Mesendoderm (in vitro differentiated cells): ENCODE data around the gene ALPP.

ENCODE experiments used
- DNase-seq: peaks from one replicate; pipeline ENCODE4 v3.0.0; 2013
- H2AK5ac ChIP-seq: 2 replicates; pipeline ENCODE4 v1.6.1; 2013; ENCODE audit warnings: low read length, inconsistent platforms
- H2BK120ac ChIP-seq: 2 replicates; pipeline ENCODE4 v1.6.1; 2013; ENCODE audit warnings: low read depth, mild to moderate bottlenecking, low read length, moderate library complexity, mixed read lengths
- H2BK15ac ChIP-seq: replicated peaks from 2 replicates; pipeline ENCODE4 v1.6.1; 2013; ENCODE audit warnings: low read depth, mild to moderate bottlenecking, moderate library complexity
- H2BK5ac ChIP-seq: 2 replicates; pipeline ENCODE4 v1.6.1; 2013; ENCODE audit warnings: low read length, inconsistent platforms
- H3K18ac ChIP-seq: 2 replicates; pipeline ENCODE4 v1.6.1; 2013; ENCODE audit warnings: mild to moderate bottlenecking, low read length, mixed read lengths
- H3K23ac ChIP-seq: one replicate; pipeline ENCODE4 v1.6.1; 2013; ENCODE audit warnings: low read length
- H3K27ac ChIP-seq: 2 replicates; pipeline ENCODE4 v1.5.1; 2013; ENCODE audit warnings: low read depth, mild to moderate bottlenecking, inconsistent platforms, low read length, moderate library complexity
- H3K27me3 ChIP-seq: 2 replicates; pipeline ENCODE4 v1.6.1; 2013; ENCODE audit warnings: low read length, control low read depth, mild to moderate bottlenecking, inconsistent platforms; ENCODE audit not compliant: insufficient read depth, poor library complexity
- H3K36me3 ChIP-seq: 2 replicates; pipeline ENCODE4 v1.6.1; 2013; ENCODE audit warnings: low read length, inconsistent platforms; ENCODE audit not compliant: control insufficient read depth, insufficient read depth
- H3K4ac ChIP-seq: one replicate; pipeline ENCODE4 v1.6.1; 2013; ENCODE audit warnings: low read depth, mild to moderate bottlenecking, low read length, moderate library complexity
- H3K4me1 ChIP-seq: 2 replicates; pipeline ENCODE4 v1.6.1; 2013; ENCODE audit warnings: low read depth, low read length, inconsistent platforms; ENCODE audit not compliant: control insufficient read depth
- H3K4me2 ChIP-seq: 2 replicates; pipeline ENCODE4 v1.6.1; 2013; ENCODE audit warnings: low read length
- H3K4me3 ChIP-seq: 2 replicates; pipeline ENCODE4 v1.5.1; 2013; ENCODE audit warnings: mild to moderate bottlenecking, low read length
- H3K56ac ChIP-seq: one replicate; pipeline ENCODE4 v1.6.1; 2013; ENCODE audit warnings: low read length
- H3K79me1 ChIP-seq: 2 replicates; pipeline ENCODE4 v1.6.1; 2013; ENCODE audit warnings: low read length, inconsistent platforms
- H3K79me2 ChIP-seq: 2 replicates; pipeline ENCODE4 v1.6.1; 2013; ENCODE audit warnings: mild to moderate bottlenecking, low read length; ENCODE audit not compliant: control insufficient read depth, insufficient read depth
- H3K9ac ChIP-seq: 2 replicates; pipeline ENCODE4 v1.6.1; 2013; ENCODE audit warnings: low read length, inconsistent platforms
- H4K5ac ChIP-seq: one replicate; pipeline ENCODE4 v1.6.1; 2013; ENCODE audit warnings: low read length
- H4K8ac ChIP-seq: one replicate; pipeline ENCODE4 v1.6.1; 2013; ENCODE audit warnings: low read depth, mild to moderate bottlenecking, control low read depth, low read length, moderate library complexity
- WGBS: extraction: QIAGEN DNeasy Blood & Tissue Kit; methylation state at CpG from one replicate; pipeline ENCODE4 v1.1.7; 2013; ENCODE audit warnings: low lambda C conversion rate, missing lambda C conversion rate; ENCODE audit not compliant: insufficient coverage; ENCODE audit errors: extremely low coverage; 5-methylcytosine and 5-hydroxymethylcytosine counted together

ALPP gene

GRCh38 chr2:232412986-232413385, 34.4 kb downstream of the ALPP start:
- WGBS = no CpG with 5 or more reads among the region's 5 CpGs
- H3K4me3 ChIP-seq = no peak overlapping the region
- H3K27ac ChIP-seq = no peak overlapping the region
- no peaks in the 10 kb centered on the region for H3K4me1 ChIP-seq
- H2BK120ac ChIP-seq = no peak overlapping the region
- no peak overlapping the region for H3K23ac ChIP-seq
- no peaks in the 10 kb centered on the region for H3K79me1 ChIP-seq
- no peak overlapping the region for H4K5ac ChIP-seq
- H3K56ac ChIP-seq = no peak overlapping the region
- H3K36me3 ChIP-seq = no peaks in the 10 kb centered on the region
- H4K8ac ChIP-seq = no peak overlapping the region
- no peaks in the 10 kb centered on the region for H3K79me2 ChIP-seq
- no peak overlapping the region for H3K18ac ChIP-seq
- H3K4me2 ChIP-seq = no peak overlapping the region
- H2BK15ac ChIP-seq = no peak overlapping the region
- H3K4ac ChIP-seq = no peak overlapping the region
- peaks cover 2% of the 10 kb centered on the region for H3K27me3 ChIP-seq
- no peak overlapping the region for H2AK5ac ChIP-seq
- no peak overlapping the region for H2BK5ac ChIP-seq
- no peak for DNase-seq
- H3K9ac ChIP-seq = no peak overlapping the region

- WGBS = no CpG with 5 or more reads among the region's 8 CpGs
- peaks cover 25% of the 10 kb centered on the region for H3K27me3 ChIP-seq
- DNase-seq = no peak
Observed at GRCh38 chr2:232415138-232415690, 36.7 kb downstream of the ALPP start.

GRCh38 chr2:232415736-232416520, 37.4 kb downstream of the ALPP start:
- Histone ChIP-seq H3K4me1 (no peaks in the 10 kb centered on the region), H3K79me2 (no peaks in the 10 kb centered on the region), H3K23ac (no peak overlapping the region), H3K79me1 (no peaks in the 10 kb centered on the region), H3K4ac (no peak overlapping the region), H3K18ac (no peak overlapping the region), H3K36me3 (no peaks in the 10 kb centered on the region), H3K56ac (no peak overlapping the region), H3K9ac (no peak overlapping the region), H2BK120ac (no peak overlapping the region), H3K4me2 (no peak overlapping the region), H3K4me3 (no peak overlapping the region), H3K27ac (no peak overlapping the region), H2BK5ac (no peak overlapping the region), H2AK5ac (no peak overlapping the region), H3K27me3 (peaks cover 29% of the 10 kb centered on the region), H4K5ac (no peak overlapping the region), H2BK15ac (no peak overlapping the region), H4K8ac (no peak overlapping the region)
- WGBS = no CpG with 5 or more reads among the region's 12 CpGs
- no peak for DNase-seq

More at GRCh38 chr2:232415138-232415690, 36.7 kb downstream of the ALPP start:
- Histone ChIP-seq H3K9ac (no peak overlapping the region), H3K4me1 (no peaks in the 10 kb centered on the region), H3K56ac (no peak overlapping the region), H4K5ac (no peak overlapping the region), H2AK5ac (no peak overlapping the region), H2BK5ac (no peak overlapping the region), H3K4me2 (no peak overlapping the region), H2BK120ac (no peak overlapping the region), H2BK15ac (no peak overlapping the region), H3K4ac (no peak overlapping the region), H3K79me2 (no peaks in the 10 kb centered on the region), H3K27ac (no peak overlapping the region), H3K36me3 (no peaks in the 10 kb centered on the region), H3K4me3 (no peak overlapping the region), H4K8ac (no peak overlapping the region), H3K23ac (no peak overlapping the region), H3K18ac (no peak overlapping the region), H3K79me1 (no peaks in the 10 kb centered on the region)

- no peak overlapping the region for H3K56ac ChIP-seq
- no peak overlapping the region for H2AK5ac ChIP-seq
- H3K9ac ChIP-seq = no peak overlapping the region
- no peak overlapping the region for H2BK15ac ChIP-seq
- H2BK120ac ChIP-seq = no peak overlapping the region
- no peak overlapping the region for H3K27ac ChIP-seq
- DNase-seq = no peak
- H3K18ac ChIP-seq = no peak overlapping the region
- no peak overlapping the region for H4K5ac ChIP-seq
- H3K4me2 ChIP-seq = no peak overlapping the region
- H3K79me2 ChIP-seq = no peaks in the 10 kb centered on the region
- no peak overlapping the region for H3K23ac ChIP-seq
- H3K36me3 ChIP-seq = no peaks in the 10 kb centered on the region
- H4K8ac ChIP-seq = no peak overlapping the region
- H2BK5ac ChIP-seq = no peak overlapping the region
- H3K4me1 ChIP-seq = no peaks in the 10 kb centered on the region
- H3K4me3 ChIP-seq = no peak overlapping the region
- no peaks in the 10 kb centered on the region for H3K79me1 ChIP-seq
- WGBS = no CpG with 5 or more reads among the region's 17 CpGs
- H3K4ac ChIP-seq = no peak overlapping the region
- peaks cover 37% of the 10 kb centered on the region for H3K27me3 ChIP-seq
Observed at GRCh38 chr2:232416521-232417470, 38.2 kb downstream of the ALPP start.

- Histone ChIP-seq H3K79me2 (no peaks in the 10 kb centered on the region), H3K9ac (no peak overlapping the region), H2BK5ac (no peak overlapping the region), H3K4me3 (no peak overlapping the region), H2BK120ac (no peak overlapping the region), H3K27ac (no peak overlapping the region), H2AK5ac (no peak overlapping the region), H3K18ac (no peak overlapping the region), H2BK15ac (no peak overlapping the region), H3K79me1 (no peaks in the 10 kb centered on the region), H3K4me2 (no peak overlapping the region), H4K8ac (no peak overlapping the region), H3K27me3 (peaks cover 40% of the 10 kb centered on the region), H3K23ac (no peak overlapping the region), H3K4ac (no peak overlapping the region), H3K56ac (no peak overlapping the region), H3K36me3 (no peaks in the 10 kb centered on the region), H3K4me1 (no peaks in the 10 kb centered on the region), H4K5ac (no peak overlapping the region)
- no peak for DNase-seq
- no CpG with 5 or more reads among the region's 5 CpGs for WGBS
Observed at GRCh38 chr2:232417489-232417888, 38.9 kb downstream of the ALPP start.
